ENCODE data around the gene TOB1.

Gene TOB1

DNA sequence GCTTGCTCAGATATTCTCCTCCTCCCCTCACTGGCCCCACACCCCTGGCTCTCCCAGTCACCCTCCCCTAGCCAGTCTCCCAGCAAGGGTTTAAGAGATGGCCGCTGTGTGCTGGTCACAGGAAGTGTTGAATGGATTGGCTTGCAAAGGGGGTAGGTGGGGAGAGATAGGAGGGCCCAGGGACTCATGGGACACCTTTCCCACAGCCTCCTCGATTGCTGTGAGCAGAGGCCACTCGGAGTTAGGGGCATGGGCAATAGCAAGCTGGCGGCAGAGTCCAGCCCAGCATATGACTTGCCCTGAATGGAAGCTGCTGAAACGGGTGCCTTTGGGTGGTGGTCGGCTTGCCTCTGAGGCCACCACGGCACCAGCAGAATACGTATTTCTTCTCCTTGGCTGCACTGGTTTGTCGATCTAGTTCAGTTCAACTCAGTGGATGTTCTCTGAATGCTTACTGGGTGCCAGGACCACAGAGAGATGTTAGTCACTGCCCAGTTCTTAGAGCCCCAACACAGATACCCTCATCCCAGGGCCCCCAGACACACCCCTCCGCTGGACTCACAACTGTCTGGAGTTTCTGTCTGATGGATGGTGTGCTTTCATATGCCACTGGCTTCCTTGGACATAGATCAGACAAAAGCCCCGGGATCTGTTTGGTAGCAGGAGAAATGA lies 24.7 kb downstream of the TOB1 start:
- TF ChIP-seq SIN3A (IDR thresholded peaks at IDR 0.05; ENCODE audit: borderline replicate concordance, insufficient read depth, low read length) (no peak), TAF1 (IDR thresholded peaks at IDR 0.05; ENCODE audit: borderline replicate concordance, insufficient read depth, low read length) (no peak), FOXP2 (optimal IDR thresholded peaks at IDR 0.05; ENCODE audit: borderline replicate concordance, extremely low read depth, extremely low read length, insufficient read depth) (no peak), POLR2AphosphoS5 (IDR thresholded peaks at IDR 0.05; ENCODE audit: low read depth, low read length) (no peak), REST (IDR thresholded peaks at IDR 0.05; ENCODE audit: insufficient read depth in 1 of 2, low read depth in 2 of 2, low read length in 2 of 2) (no peak)

GRCh38 chr17:50840311-50840851 lies 25.8 kb downstream of the TOB1 start:
- TF ChIP-seq SIN3A (IDR thresholded peaks at IDR 0.05; ENCODE audit: borderline replicate concordance, insufficient read depth, low read length) = no peak
- no peak for TF ChIP-seq FOXP2 (optimal IDR thresholded peaks at IDR 0.05; ENCODE audit: borderline replicate concordance, extremely low read depth, extremely low read length, insufficient read depth)

DNA sequence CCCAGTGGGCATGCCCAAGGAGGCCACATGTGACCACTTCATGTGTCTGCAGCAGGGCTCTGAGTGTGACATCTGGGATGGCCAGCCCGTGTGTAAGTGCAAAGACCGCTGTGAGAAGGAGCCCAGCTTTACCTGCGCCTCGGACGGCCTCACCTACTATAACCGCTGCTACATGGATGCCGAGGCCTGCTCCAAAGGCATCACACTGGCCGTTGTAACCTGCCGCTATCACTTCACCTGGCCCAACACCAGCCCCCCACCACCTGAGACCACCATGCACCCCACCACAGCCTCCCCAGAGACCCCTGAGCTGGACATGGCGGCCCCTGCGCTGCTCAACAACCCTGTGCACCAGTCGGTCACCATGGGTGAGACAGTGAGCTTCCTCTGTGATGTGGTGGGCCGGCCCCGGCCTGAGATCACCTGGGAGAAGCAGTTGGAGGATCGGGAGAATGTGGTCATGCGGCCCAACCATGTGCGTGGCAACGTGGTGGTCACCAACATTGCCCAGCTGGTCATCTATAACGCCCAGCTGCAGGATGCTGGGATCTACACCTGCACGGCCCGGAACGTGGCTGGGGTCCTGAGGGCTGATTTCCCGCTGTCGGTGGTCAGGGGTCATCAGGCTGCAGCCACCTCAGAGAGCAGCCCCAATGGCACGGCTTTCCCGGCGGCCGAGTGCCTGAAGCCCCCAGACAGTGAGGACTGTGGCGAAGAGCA lies 26.4 kb downstream of the TOB1 start:
- no peak for TF ChIP-seq REST (IDR thresholded peaks at IDR 0.05; ENCODE audit: insufficient read depth in 1 of 2, low read depth in 2 of 2, low read length in 2 of 2)
- TF ChIP-seq FOXP2 (optimal IDR thresholded peaks at IDR 0.05; ENCODE audit: borderline replicate concordance, extremely low read depth, extremely low read length, insufficient read depth) = no peak
- no peak for TF ChIP-seq TAF1 (IDR thresholded peaks at IDR 0.05; ENCODE audit: borderline replicate concordance, insufficient read depth, low read length)
- TF ChIP-seq POLR2AphosphoS5 (IDR thresholded peaks at IDR 0.05; ENCODE audit: low read depth, low read length) = no peak

GRCh38 chr17:50837980-50838954 lies 27.9 kb downstream of the TOB1 start:
- no peak for TF ChIP-seq TAF1 (IDR thresholded peaks at IDR 0.05; ENCODE audit: borderline replicate concordance, insufficient read depth, low read length)
- no peak for TF ChIP-seq REST (IDR thresholded peaks at IDR 0.05; ENCODE audit: insufficient read depth in 1 of 2, low read depth in 2 of 2, low read length in 2 of 2)
- TF ChIP-seq POLR2AphosphoS5 (IDR thresholded peaks at IDR 0.05; ENCODE audit: low read depth, low read length) = no peak
- no peak for TF ChIP-seq FOXP2 (optimal IDR thresholded peaks at IDR 0.05; ENCODE audit: borderline replicate concordance, extremely low read depth, extremely low read length, insufficient read depth)
- no peak for TF ChIP-seq SIN3A (IDR thresholded peaks at IDR 0.05; ENCODE audit: borderline replicate concordance, insufficient read depth, low read length)
